Keratinocyte (primary cell): ENCODE results near the gene PAPOLA.

Experiments
- CTCF ChIP-seq, 3 experiments: IDR thresholded peaks in 1 of 3; conservative IDR thresholded peaks in 1 of 3; optimal IDR thresholded peaks in 1 of 3; 2 replicates in 2 of 3; 3 replicates in 1 of 3; pipeline versions ENCODE3 to v1.5.1; 2011; ENCODE audit warnings: low read length in 3 of 3, mild to moderate bottlenecking in 3 of 3, moderate library complexity in 2 of 3, control low read depth in 1 of 3, inconsistent platforms in 1 of 3; ENCODE audit not compliant: insufficient read depth in 2 of 3; ENCODE audit errors: extremely low read depth in 1 of 3
- EZH2 ChIP-seq: IDR thresholded peaks from one replicate; pipeline ENCODE4 v1.6.1; 2012; ENCODE audit warnings: inconsistent platforms, mild to moderate bottlenecking, low read length, moderate library complexity

GRCh38 chr14:96594961-96595360 is 92.8 kb downstream of the PAPOLA start:
- TF ChIP-seq CTCF (optimal IDR thresholded peaks at IDR 0.05 in 1 of 3, IDR thresholded peaks at IDR 0.05 in 1 of 3, conservative IDR thresholded peaks at IDR 0.05 in 1 of 3; ENCODE audit: extremely low read depth in 1 of 3, insufficient read depth in 2 of 3, low read length in 3 of 3) (no peak), EZH2 (no peak)
